NT2/D1 (cell line): Measurements from ENCODE around the gene ZNF273.

Experiments used
- YY1 ChIP-seq: IDR thresholded peaks from 2 replicates; pipeline ENCODE4 v1.6.1; 2011; ENCODE audit not compliant: insufficient read length, insufficient read depth
- ZNF274 ChIP-seq: IDR thresholded peaks from 2 replicates; pipeline ENCODE4 v1.6.1; 2011; ENCODE audit warnings: mild to moderate bottlenecking, low read depth, low read length

- TF ChIP-seq ZNF274 (no peak), YY1 (no peak)
Measured at GRCh38 chr7:64946772-64947171, 43.7 kb downstream of the ZNF273 start.
